Measurements from ENCODE around the gene CIDEB. TPM values are rescaled to one million over a fixed set of nuclear protein-coding genes. Genes with fewer than 3 reads are reported as not detected.

CIDEB gene
- total RNA-seq, 4 donors from 2014 or later, result 4.6 to 13.0 (median 9.5) TPM

DNA sequence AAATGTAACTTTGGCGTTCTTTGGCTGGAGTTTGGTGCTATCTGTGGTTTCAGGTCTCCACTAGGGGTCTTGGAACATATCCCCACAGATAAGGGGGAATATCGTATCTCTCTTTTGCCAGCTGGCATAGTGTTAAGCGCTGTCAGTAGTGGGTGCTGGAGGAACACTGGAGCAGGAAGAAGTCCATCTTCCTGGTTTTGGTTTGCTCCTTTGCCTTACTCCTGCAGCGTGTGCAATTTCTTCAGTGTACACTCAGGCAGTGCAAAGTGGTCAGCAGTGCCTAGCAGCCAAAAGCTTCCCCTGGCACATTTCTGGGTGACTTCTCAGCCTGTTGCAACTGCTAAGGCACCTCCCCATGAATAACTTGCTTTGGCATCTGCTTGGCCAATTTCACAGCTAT is 43.7 kb upstream of the CIDEB start:
- peak; percentile 78 to 79 for DNase-seq
- intact Hi-C loops (cut with DNase I), result no loop called here
- Histone ChIP-seq H3K4me3 (replicated peaks in 1 of 3) (no peak overlapping the region), H3K36me3 (no peaks in the 10 kb centered on the region), H3K27ac (peak overlapping the region in 1 of 3 donors; percentile 30), H3K27me3 (no peaks in the 10 kb centered on the region), H3K4me1 (peaks cover 9 to 25% of the 10 kb centered on the region in 2 donors), H3K9me3 (no peaks in the 10 kb centered on the region)
- WGBS, 2 donors, result 23 to 32% methylated on average over 4 of the region's 4 CpGs
- TF ChIP-seq POLR2A (IDR thresholded peaks at IDR 0.05), result no peak
- TF ChIP-seq, protein P1, sequence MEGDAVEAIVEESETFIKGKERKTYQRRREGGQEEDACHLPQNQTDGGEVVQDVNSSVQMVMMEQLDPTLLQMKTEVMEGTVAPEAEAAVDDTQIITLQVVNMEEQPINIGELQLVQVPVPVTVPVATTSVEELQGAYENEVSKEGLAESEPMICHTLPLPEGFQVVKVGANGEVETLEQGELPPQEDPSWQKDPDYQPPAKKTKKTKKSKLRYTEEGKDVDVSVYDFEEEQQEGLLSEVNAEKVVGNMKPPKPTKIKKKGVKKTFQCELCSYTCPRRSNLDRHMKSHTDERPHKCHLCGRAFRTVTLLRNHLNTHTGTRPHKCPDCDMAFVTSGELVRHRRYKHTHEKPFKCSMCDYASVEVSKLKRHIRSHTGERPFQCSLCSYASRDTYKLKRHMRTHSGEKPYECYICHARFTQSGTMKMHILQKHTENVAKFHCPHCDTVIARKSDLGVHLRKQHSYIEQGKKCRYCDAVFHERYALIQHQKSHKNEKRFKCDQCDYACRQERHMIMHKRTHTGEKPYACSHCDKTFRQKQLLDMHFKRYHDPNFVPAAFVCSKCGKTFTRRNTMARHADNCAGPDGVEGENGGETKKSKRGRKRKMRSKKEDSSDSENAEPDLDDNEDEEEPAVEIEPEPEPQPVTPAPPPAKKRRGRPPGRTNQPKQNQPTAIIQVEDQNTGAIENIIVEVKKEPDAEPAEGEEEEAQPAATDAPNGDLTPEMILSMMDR (IDR thresholded peaks at IDR 0.05), result no peak

- TF ChIP-seq POLR2A (IDR thresholded peaks at IDR 0.05), result no peak
- TF ChIP-seq, protein P1 (IDR thresholded peaks at IDR 0.05), result no peak
- DNase-seq, result no peak
- WGBS, 2 donors, result 82 to 83% methylated on average over 5 of the region's 5 CpGs
- Histone ChIP-seq H3K9me3 (no peaks in the 10 kb centered on the region), H3K36me3 (no peaks in the 10 kb centered on the region), H3K27ac (no peak overlapping the region), H3K4me1 (peaks cover 9 to 25% of the 10 kb centered on the region in 2 donors), H3K4me3 (replicated peaks in 1 of 3) (no peak overlapping the region), H3K27me3 (no peaks in the 10 kb centered on the region)
- intact Hi-C loops (cut with DNase I), result no loop called here
Observed at GRCh38 chr14:24349742-24350141, 42.0 kb upstream of the CIDEB start.

DNA sequence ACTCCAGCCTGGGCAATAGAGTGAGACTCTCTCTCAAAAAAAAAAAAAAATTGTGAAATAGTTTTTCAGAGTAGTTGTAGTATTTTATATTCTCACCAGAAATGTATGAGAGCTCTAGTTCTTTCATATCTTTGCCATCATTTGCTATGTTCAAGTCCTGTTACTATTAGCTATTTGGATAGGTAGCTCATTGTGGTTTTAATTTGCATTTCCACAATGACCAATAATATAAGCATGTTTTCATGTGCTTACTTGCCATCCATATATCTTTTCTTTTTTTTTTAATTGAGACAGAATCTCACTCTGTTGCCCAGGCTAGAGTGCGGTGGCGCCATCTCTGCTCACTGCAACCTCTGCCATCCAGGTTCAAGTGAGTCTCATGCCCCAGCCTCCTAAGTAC is 40.4 kb upstream of the CIDEB start:
- Histone ChIP-seq H3K27ac (no peak overlapping the region), H3K9me3 (no peaks in the 10 kb centered on the region), H3K4me1 (peaks cover 9 to 20% of the 10 kb centered on the region in 2 donors), H3K36me3 (no peaks in the 10 kb centered on the region), H3K27me3 (no peaks in the 10 kb centered on the region), H3K4me3 (replicated peaks in 1 of 3) (no peak overlapping the region)
- no peak for DNase-seq
- TF ChIP-seq, protein P1 (IDR thresholded peaks at IDR 0.05), result no peak
- TF ChIP-seq POLR2A (IDR thresholded peaks at IDR 0.05), result no peak
- 95 to 100% methylated on average over 2 of the region's 2 CpGs for WGBS, 2 donors
- intact Hi-C loops (cut with DNase I), result no loop called here

DNA sequence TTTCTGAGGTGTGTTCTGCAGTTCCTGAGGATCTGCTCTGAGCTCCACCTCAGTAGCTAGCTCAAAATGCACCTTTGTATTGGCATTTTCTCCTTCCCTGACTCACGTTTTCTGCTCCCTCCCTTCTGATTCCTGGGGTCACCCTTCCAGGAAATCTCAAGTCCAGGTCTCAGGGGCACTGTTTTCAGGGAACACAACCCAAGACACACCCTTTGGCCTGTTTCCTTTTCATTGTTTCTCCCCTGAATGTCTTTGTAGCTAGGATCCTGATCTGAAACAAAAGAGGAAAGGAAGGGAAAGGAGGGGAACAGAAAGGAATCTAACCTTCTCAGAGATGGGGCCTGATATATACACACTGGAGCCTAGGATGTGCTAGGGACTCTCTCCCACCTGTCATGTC is 39.4 kb upstream of the CIDEB start:
- Histone ChIP-seq H3K27ac (no peak overlapping the region), H3K4me1 (peaks cover 2 to 9% of the 10 kb centered on the region in 2 donors), H3K4me3 (replicated peaks in 1 of 3) (no peak overlapping the region), H3K36me3 (no peaks in the 10 kb centered on the region), H3K27me3 (no peaks in the 10 kb centered on the region), H3K9me3 (no peaks in the 10 kb centered on the region)
- TF ChIP-seq, protein P1 (IDR thresholded peaks at IDR 0.05), result no peak
- no peak for TF ChIP-seq POLR2A (IDR thresholded peaks at IDR 0.05)
- WGBS, 2 donors, result 71 to 83% methylated on average over 1 of the region's 1 CpG
- intact Hi-C loops (cut with DNase I), result no loop called here
- no peak for DNase-seq

GRCh38 chr14:24343795-24344660 is 36.3 kb upstream of the CIDEB start:
- no peaks in the 10 kb centered on the region for H3K36me3 ChIP-seq
- intact Hi-C loops (cut with DNase I), result no loop called here
- no peak overlapping the region for H3K27ac ChIP-seq
- TF ChIP-seq, protein P1 (IDR thresholded peaks at IDR 0.05), result no peak
- no peak for TF ChIP-seq POLR2A (IDR thresholded peaks at IDR 0.05)
- H3K9me3 ChIP-seq, result no peaks in the 10 kb centered on the region
- WGBS, 2 donors, result 75 to 77% methylated on average over 7 of the region's 7 CpGs
- H3K4me1 ChIP-seq, result peaks cover 0 to 9% of the 10 kb centered on the region in 2 donors
- DNase-seq, result no peak
- H3K4me3 ChIP-seq (replicated peaks in 1 of 3), result no peak overlapping the region
- no peaks in the 10 kb centered on the region for H3K27me3 ChIP-seq

Measured in thyroid gland (tissue), 4 donors.